NCI-H748 (cell line): ENCODE measurements around the gene CLCN3.
"Not testable (repeated sequence)": the region's sequence is repeated elsewhere in the genome, so short reads cannot be mapped to it uniquely, and the experiment has no call there.

Experiments
- DNase-seq: peaks from one replicate; lab custom pipeline; 2025; ENCODE audit not compliant: unreplicated experiment; lab: John Stamatoyannopoulos, UW

CLCN3 gene

GRCh38 chr4:169770416-169770815 lies 150.0 kb downstream of the CLCN3 start:
- DNase-seq: no peak

GRCh38 chr4:169771556-169772080 lies 151.2 kb downstream of the CLCN3 start:
- not testable (repeated sequence) for DNase-seq
